GM21528 (cell line): ENCODE measurements around the gene CD5L.

ENCODE experiments used
- ATAC-seq: cut with Tn5 transposase; IDR thresholded peaks from one replicate; pipeline ENCODE4 v1.9.1; 2021; ENCODE audit warnings: mild to moderate bottlenecking, moderate library complexity; ENCODE audit not compliant: unreplicated experiment, low FRiP score

The CD5L gene

DNA sequence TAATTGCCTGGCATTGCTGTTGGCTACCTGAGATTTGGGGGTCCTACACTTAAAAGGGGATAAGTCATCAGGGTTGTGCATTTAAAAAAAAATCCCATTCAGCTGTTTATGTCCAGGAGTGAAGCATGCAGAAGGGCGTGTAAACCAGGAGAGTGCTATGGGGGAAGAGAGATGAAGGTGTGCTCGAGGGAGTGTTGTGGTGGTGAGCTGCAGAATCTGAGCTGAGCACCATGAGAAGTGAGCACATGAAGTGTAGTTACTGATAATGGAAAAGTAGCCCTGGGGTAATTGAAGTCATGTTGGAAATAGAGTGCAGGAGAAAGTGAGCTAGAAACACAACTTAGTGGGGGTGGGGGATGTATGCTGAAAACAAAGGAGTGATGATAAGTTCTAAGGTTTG lies 22.4 kb downstream of the CD5L start:
- ATAC-seq: no peak

DNA sequence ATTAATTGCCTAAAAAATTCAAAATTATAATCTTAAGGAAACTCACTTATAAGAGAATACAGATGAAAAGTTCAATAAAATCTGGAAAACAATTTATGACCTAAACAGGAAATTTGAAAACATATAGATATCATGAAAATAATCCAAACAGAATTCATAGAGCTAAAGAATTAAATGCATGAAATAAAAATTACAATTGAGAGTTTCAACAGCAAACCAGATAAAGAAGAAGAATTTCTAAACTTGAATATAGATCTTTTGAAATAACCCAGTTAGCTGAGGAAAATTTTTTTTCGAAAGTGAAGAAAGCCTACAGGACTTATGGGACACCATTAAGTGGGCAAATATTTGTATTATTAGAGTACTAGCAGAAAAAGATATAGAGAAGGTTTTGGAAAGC lies 28.3 kb downstream of the CD5L start:
- ATAC-seq: no peak

DNA sequence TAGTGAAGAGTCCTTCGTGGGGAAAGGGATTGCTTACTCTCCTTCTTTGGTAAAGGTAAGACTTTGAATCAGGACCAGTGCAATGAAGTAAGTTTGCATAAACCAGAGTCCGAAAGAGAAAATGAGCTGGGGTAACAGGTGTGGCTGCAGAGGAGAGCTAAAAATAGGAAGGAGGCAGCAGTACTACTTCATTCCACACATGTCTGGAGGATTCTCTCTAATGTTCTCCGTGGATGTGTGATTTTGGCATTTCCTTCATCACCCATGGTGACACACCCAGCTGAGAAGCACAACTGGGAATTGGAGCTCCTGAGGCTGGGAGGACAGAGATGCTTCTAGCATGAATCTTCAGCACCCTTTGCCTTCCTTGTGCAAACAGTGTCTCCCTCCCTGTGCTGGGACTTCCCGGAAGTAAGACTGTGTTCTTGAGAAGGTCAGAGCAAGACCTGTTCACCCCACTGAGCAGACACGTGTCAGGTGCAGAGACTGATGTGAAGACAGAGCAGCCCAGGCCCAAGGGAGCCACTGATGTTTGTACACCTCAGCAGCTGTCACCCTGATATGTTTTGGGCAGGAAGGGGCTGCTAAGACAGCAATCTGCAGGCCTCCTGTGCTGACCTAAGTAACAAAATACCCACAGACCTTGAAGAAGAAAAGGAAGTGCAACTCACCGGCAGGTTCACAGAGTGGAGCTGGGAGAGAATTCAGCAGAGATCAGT lies 35.0 kb downstream of the CD5L start:
- ATAC-seq: peak; percentile 85

DNA sequence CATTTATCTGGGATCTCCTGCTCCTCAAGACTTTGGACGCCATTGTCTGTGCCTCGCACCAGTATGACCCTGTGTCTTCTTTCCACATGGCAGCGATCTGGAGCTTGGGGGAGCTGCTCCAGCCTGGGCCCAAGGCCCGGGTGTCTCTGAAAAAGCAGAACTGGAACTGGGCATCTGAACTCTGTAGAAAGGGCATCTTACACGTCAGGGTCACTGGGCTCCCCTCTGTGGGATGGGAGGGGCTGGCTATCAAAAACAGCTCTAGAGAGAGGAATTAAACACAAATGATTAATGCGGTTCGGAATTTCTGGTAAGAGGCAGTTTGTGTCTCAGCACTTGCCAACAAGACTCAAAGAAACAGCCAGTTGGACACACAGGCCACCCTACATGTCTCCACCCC lies 37.8 kb downstream of the CD5L start:
- ATAC-seq: no peak

DNA sequence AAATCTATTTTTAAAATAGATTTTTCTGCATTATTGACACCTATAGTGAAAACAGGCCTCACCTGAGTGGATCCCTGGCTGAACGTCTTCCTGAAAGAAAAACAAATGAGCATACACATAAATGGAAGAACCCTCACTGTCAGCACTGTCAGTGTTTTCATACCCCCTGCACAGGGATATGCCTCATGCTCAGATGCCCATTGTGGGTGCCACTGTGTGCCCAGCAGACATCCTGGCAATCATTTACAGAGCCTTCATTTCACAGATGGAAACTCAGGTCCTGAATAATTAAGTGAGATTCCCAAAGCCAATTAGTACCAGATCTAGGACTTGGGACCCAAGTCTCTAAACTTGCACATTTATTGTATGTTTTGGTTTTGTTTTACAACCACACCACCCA lies 41.6 kb downstream of the CD5L start:
- ATAC-seq: no peak

DNA sequence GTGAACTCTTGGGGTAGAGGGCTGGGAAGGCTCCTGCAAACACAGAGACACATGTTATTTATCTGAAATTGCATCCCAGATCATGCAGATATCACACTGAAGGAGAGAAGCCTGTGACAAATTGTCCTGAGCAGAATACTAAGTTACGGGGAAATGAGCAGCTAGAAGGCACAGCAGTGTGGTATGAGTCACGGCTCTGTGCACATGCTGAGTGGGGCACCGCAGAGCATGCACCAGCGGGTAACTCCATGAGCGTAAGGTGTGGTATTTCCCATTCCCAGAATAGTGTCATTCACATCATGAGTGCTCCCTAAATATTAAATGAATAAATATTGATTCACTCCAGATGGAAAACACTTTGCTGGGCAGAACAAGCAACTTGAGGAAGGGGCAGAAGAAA lies 43.4 kb downstream of the CD5L start:
- ATAC-seq: no peak

DNA sequence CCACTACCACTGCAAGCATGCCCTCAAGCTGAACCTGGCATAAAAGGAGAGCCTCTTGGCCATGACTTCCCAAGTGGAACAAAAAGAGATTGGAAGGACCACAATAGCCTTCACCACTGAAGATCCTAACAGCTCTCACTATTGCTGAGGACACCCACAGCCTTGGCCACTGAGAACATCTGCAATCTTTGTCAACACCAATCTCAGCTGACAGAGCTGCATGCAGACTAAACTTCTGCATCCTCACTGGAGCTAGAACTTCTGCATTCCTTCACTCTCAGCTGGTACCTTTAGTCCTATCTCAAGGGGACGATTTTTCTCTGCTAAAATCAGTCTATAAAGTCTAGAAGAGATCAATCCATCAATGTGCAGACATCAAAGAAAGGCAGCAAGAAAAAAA lies 56.4 kb downstream of the CD5L start:
- ATAC-seq: no peak

DNA sequence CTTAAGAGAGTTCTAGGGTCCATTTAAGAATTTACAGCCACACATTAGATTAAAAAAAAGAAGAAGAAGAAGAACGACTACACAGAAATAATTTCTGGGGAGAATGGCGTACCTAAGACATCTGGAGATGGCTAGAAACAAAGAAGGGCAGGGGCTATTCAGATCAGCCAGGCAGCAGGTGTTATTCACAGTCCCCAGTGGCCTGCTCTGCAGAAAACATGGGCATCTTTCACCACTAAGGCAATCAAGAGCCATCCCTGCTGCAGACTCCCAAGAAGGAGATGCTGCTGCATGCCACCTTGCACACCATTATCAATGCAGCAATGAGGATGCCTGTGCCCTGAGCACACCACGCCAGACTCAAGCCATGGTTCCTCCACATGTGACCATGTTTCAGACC lies 56.8 kb downstream of the CD5L start:
- no peak for ATAC-seq

DNA sequence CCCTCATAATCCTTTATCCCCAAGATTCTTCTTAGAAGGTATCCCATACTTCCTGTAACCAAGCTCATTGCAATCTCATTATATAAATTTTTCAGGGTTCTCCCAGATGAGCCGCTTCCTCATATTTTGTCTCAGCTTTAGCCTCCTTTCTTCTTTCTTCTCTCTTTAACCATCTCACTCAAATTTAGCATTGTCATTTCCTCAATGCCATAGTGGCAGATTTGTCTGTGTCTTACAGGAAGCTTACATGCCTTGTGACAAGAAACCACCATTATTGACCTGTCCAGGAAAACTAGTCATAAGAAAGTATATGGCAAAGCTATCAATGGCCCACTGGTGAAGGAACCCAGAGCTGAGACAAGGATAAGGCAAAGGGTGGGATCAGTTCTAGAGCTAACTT lies 58.7 kb downstream of the CD5L start:
- no peak for ATAC-seq

DNA sequence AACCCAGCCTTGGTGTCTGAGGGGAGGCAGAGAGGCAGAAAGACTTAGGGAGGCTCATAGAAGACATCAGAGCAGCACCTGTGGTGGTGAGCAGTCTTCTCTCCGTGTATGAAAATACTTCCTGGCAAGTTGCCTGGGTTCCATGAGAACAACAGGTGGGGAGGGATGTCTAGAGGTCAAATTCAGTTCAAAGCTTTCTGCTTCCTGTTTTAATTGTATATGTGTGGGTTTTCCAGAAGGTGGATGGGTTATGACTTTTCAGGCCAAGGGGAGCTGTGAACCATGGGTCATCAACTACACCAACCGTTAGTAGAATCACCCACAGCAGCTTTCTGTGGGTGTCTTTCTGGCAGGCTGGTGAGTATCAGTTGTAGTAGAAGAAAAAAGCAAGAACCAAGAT lies 60.6 kb downstream of the CD5L start:
- ATAC-seq: peak; percentile 46
